NAMALWA (cell line): ENCODE measurements around the gene WDR38.

Experiments used
- DNase-seq: peaks from one replicate; pipeline ENCODE4 v3.0.0-alpha.2; 2015; ENCODE audit warnings: low spot score

Gene WDR38

DNA sequence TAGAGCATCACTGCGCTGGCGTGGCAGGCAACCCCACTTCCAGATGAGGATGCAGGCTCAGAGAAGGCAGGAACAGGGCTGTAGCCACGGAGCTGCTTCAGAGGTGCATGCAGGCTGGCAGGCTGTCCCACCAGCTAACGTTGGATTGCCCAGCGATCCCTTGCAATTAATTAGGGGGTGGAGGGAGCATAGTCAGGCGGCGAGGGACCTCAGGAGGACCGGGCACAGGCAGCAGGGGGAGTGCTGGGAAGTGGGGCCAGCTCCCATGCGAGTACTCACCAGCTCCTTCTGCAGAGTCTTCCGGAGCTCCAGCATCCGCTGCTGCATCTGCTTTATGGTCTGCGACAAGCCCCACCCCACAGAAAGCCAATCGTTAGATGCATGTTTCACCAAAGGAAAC, 29.0 kb downstream of the WDR38 start:
- no peak for DNase-seq

DNA sequence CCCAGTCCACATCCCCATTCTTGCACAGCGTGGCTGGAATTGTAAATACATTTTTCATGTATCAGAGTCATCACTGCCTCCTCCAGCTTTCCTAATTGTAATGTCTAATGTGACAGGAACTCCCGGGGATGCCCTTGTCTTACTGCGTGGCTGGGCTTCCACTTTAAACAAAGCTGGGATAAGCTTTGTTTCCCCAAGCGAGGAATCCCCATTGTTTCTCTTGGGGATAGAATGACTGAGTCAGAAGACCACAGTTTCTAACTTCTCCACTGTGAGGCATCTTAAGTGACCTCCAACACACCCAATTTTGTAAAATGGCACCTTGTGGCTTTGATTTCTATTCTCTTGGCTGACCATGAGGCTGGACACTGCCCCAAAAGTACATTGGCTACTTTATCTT, 31.1 kb downstream of the WDR38 start:
- no peak for DNase-seq

- no peak for DNase-seq
Measured at GRCh38 chr9:124885551-124885950, 32.3 kb downstream of the WDR38 start.

DNA sequence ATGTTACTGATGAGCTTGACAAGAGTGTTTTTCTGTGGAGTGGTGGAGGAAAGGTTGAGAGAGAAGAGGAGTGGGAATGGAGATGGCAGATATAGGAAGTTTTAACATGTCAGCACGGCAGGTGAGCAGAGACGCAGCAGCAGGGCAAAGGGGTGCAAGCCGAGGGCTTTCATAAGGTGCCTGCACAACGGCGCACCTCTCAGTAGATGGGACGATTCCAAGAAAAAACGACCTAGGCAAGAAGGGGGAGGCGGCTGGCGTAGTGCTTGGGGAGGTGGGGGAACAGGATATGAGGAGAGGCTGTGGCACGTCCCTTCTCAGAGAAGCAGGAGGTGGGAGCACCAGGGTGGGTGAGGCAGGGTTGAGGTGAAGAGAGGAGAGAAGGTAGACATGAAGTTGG, 33.2 kb downstream of the WDR38 start:
- DNase-seq: no peak

GRCh38 chr9:124886866-124887492, 33.7 kb downstream of the WDR38 start:
- DNase-seq: no peak

DNA sequence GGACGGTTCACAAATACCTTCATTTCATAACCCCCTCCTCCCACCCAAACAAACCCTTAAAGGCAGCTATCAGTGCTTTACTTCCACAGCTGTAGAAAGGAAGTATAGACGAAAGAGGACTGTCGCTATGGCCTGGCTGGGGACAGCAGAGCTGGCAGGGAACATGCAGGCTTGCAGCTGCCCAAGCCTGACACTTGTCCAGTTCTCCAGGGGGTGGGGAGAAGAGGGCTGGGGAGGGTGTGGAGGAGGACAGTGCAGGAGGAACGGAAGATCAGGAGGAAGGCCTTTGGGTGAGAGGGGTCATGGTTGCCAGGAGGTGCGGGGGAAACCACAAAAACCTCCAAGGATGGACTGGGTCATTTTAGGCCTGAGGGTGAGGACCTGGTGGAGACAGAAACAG, 34.6 kb downstream of the WDR38 start:
- DNase-seq: no peak

DNA sequence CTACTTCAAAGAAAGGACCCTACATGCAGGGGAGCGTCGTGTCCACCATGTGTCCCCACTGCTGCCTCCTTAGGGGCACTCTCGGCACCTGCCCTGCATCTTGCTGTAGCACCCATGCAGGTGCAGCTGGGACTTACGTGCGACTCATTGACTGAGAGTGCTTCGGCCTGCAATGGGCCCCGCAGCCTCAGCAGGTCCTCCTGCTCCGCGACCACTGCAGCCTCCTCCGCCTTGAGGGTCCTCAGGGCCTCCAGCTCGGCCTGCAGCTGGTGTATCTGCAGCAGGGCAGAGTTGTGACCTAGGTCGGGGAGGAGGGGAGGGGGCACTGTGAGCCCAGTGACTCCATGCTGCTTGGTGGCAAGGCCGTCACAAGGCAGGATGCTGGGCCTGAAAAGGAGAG, 35.7 kb downstream of the WDR38 start:
- DNase-seq: no peak

- no peak for DNase-seq
Measured at GRCh38 chr9:124890179-124890578, 36.9 kb downstream of the WDR38 start.

- DNase-seq: no peak
Measured at GRCh38 chr9:124894035-124894740, 40.9 kb downstream of the WDR38 start.

DNA sequence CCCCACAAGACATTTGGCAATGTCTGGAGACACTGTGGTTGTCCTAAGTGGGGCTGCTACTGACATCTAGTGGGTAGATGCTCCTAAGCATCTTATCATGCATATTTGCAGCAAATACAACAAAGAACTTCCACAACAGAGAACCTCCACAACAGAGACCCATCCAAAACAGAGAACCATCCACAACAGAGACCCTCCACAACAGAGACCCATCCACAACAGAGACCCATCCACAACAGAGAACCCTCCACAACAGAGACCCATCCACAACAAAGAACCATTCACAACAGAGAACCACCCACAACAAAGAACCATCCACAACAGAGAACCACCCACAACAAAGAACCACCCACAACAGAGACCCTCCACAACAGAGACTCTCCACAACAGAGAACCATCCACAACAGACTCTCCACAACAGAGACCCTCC, 41.5 kb downstream of the WDR38 start:
- DNase-seq: peak; percentile 90

GRCh38 chr9:124897570-124898460, 44.6 kb downstream of the WDR38 start:
- no peak for DNase-seq

DNA sequence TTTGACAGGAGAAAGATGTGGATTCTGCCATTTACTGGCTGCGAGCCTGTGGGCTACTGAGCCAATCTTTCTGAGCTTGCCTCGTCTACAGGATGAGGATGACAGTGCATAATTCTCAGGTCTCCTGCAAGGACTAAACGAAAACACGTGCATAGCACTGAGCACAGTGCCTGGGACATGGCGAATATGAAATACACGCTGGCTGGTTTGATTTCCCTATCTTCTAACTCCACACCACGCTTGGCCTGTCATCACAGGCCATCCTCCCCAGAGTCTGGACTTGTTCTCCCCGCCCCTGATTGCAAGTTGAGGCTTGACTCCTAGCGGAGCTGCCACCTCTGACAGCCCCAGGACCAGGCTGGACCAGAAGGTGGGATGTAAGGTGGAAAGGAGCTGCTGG, 46.6 kb downstream of the WDR38 start:
- DNase-seq: no peak

DNA sequence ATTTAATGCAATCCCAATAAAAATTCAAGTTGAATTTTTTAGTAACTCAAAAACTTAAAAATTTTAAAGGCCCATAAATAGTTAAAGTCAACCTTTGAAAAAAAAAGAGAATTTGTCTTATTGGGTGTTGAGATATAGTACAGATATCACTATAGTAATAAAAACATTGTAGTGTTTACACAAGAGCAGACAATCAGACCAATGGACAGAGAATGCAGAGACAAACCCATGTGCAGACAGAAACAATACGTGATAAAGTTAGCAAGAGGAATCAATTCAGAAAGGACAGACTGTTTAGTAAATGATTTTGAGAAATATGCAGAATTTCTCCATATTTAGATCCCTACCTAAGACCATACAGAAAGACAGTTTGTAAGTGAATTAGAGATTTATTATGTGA, 53.7 kb downstream of the WDR38 start:
- DNase-seq: no peak
